B cell (primary cell): ENCODE results near the gene BRME1. TPM values are rescaled to one million over a fixed set of nuclear protein-coding genes. Genes with fewer than 3 reads are reported as not detected.

Experiments
- ATAC-seq: fragments of 200-7000 bp; cut with Tn5 transposase; one replicate; pipeline ENCODE4 v1.10.0; 2021; ENCODE audit warnings: low read depth, mild to moderate bottlenecking, moderate number of reproducible peaks, moderate library complexity
- CTCF ChIA-PET: fragments of 350-600 bp; sonication (Branson Sonifier 250); formaldehyde crosslinking; loops from one replicate; lab custom pipeline; 2021; ENCODE audit warnings: antibody characterized with exemption, inconsistent platforms; lab: Charles Lee
- POLR2A ChIA-PET: fragments of 350-600 bp; sonication (Branson Sonifier 250); formaldehyde crosslinking; loops from one replicate; lab custom pipeline; 2021; ENCODE audit warnings: antibody characterized with exemption; lab: Charles Lee
- DNase-seq: peaks from one replicate; pipeline ENCODE4 v3.0.0; 2013
- H2AFZ ChIP-seq: 2 replicates; pipeline ENCODE4 v1.6.1; 2012; ENCODE audit warnings: mild to moderate bottlenecking, low read depth, low read length; ENCODE audit not compliant: insufficient read depth, poor library complexity, severe bottlenecking
- H3K27ac ChIP-seq, 2 donors: 1 replicate in 1 of 2; 2 replicates in 1 of 2; pipeline ENCODE4 v1.5.1; 2012 to 2013; ENCODE audit warnings: low read length in 2 of 2, mild to moderate bottlenecking in 2 of 2, moderate library complexity in 1 of 2
- H3K27me3 ChIP-seq, 4 experiments: fragments of 200-600 bp in 1 of 4; sonication (generic) in 1 of 4; replicated peaks in 1 of 4; 1 replicate in 2 of 4; 2 replicates in 2 of 4; pipeline versions ENCODE4 v1.6.1 to v1.7.0; 2013 to 2016; ENCODE audit warnings: low read length in 3 of 4, mild to moderate bottlenecking in 2 of 4, mixed read lengths in 1 of 4, moderate library complexity in 1 of 4; ENCODE audit not compliant: insufficient read depth in 4 of 4, control insufficient read depth in 3 of 4; ENCODE audit errors: control extremely low read depth in 1 of 4
- H3K36me3 ChIP-seq, 2 experiments: replicated peaks in 1 of 2; 1 replicate in 1 of 2; 2 replicates in 1 of 2; pipeline versions ENCODE4 v1.6.1 to v1.7.1; 2013; ENCODE audit warnings: low read length in 1 of 2; ENCODE audit not compliant: insufficient read depth in 2 of 2, control insufficient read depth in 1 of 2; ENCODE audit errors: control extremely low read depth in 1 of 2, extremely low read depth in 1 of 2
- H3K4me1 ChIP-seq, 2 donors: fragments of 200-600 bp in 1 of 2; sonication (generic) in 1 of 2; 1 replicate in 1 of 2; 2 replicates in 1 of 2; pipeline versions ENCODE4 v1.5.1 to v1.6.1; 2013 to 2017; ENCODE audit warnings: low read length in 2 of 2; ENCODE audit not compliant: control insufficient read depth in 2 of 2, insufficient read depth in 2 of 2
- H3K4me2 ChIP-seq: replicated peaks from 2 replicates; pipeline ENCODE3; 2012; ENCODE audit warnings: mild to moderate bottlenecking, low read depth, low read length; ENCODE audit not compliant: poor library complexity, severe bottlenecking
- H3K4me3 ChIP-seq, 5 experiments: fragments of 200-600 bp in 1 of 5; sonication (generic) in 1 of 5; 1 replicate in 3 of 5; 2 replicates in 2 of 5; pipeline versions ENCODE4 v1.5.1 to v1.7.0; 2011 to 2016; ENCODE audit warnings: low read length in 4 of 5, mild to moderate bottlenecking in 4 of 5, low read depth in 2 of 5, control low read depth in 1 of 5, moderate library complexity in 1 of 5; ENCODE audit not compliant: insufficient read depth in 1 of 5; ENCODE audit errors: control extremely low read depth in 1 of 5, extremely low read depth in 1 of 5
- H3K79me2 ChIP-seq: fragments of 200-600 bp; sonication (generic); one replicate; pipeline ENCODE4 v1.6.0; 2016; ENCODE audit warnings: low read length; ENCODE audit not compliant: control insufficient read depth, insufficient read depth
- H3K9ac ChIP-seq: fragments of 200-600 bp; sonication (generic); 2 replicates; pipeline ENCODE4 v1.6.1; 2017; ENCODE audit warnings: mild to moderate bottlenecking, low read length, moderate library complexity
- H3K9me3 ChIP-seq, 3 donors: one replicate each; pipeline versions ENCODE4 v1.6.1 to v1.7.1; 2013; ENCODE audit warnings: low read length in 2 of 3; ENCODE audit not compliant: control insufficient read depth in 2 of 3, insufficient read depth in 1 of 3; ENCODE audit errors: control extremely low read depth in 1 of 3
- H4K20me1 ChIP-seq: 2 replicates; pipeline ENCODE4 v1.6.0; 2012; ENCODE audit warnings: mild to moderate bottlenecking, low read length; ENCODE audit not compliant: insufficient read depth, control insufficient read depth, poor library complexity, severe bottlenecking
- H3K27ac Mint-ChIP-seq: one replicate; pipeline ENCODE4 v1.8.0; 2021; ENCODE audit warnings: mixed read lengths
- H3K27me3 Mint-ChIP-seq: one replicate; pipeline ENCODE4 v1.8.0; 2021; ENCODE audit warnings: mixed read lengths
- H3K4me1 Mint-ChIP-seq: one replicate; pipeline ENCODE4 v1.8.0; 2021; ENCODE audit warnings: mixed read lengths
- H3K4me3 Mint-ChIP-seq: one replicate; pipeline ENCODE4 v1.8.0; 2021; ENCODE audit warnings: mixed read lengths
- H3K9me3 Mint-ChIP-seq: one replicate; pipeline ENCODE4 v1.8.0; 2022; ENCODE audit warnings: mixed read lengths; ENCODE audit not compliant: insufficient read depth
- CTCF ChIP-seq: fragments of 200-600 bp; IDR thresholded peaks from one replicate; pipeline ENCODE4 v1.8.0; 2022; ENCODE audit warnings: antibody characterized with exemption, mild to moderate bottlenecking
- WGBS: methylation state at CpG from one replicate; pipeline ENCODE4 v1.1.5; 2013; ENCODE audit warnings: missing lambda C conversion rate; ENCODE audit not compliant: insufficient coverage; 5-methylcytosine and 5-hydroxymethylcytosine counted together
- intact Hi-C: fragments of 100-400 bp; cut with micrococcal nuclease; formaldehyde crosslinking; loops from one replicate; pipeline ENCODE4 v1.10.0; 2022
- polyA plus RNA-seq: library from polyadenylated mRNA; depleted of rRNA; stranded (reverse); fragments of >200 nt; gene quantifications from 2 replicates; pipeline ENCODE4 v1.2.3, GENCODE V29; 2012
- total RNA-seq, 2 donors: library from RNA; stranded (reverse); fragments of 120-200 nt in 1 of 2; gene quantifications; 1 replicate in 1 of 2; 2 replicates in 1 of 2; pipeline versions ENCODE4 v1.2.3 to v1.2.4, GENCODE V29; 2013 to 2022

BRME1 gene
- total and polyA plus RNA-seq, 2 donors (not counting 1 experiment from before 2014, with no cell fraction given): 1.8 to 2.4 TPM

- H3K27ac ChIP-seq: no peak overlapping the region
- CTCF ChIA-PET: interaction anchor here (0.7 to 2.3 kb wide), 7 partner anchors 24 to 188 kb away, joined by 3 to 10 read pairs (median 4); no protein-coding TSS in a partner anchor
- H3K27ac Mint-ChIP-seq: no peak overlapping the region
Observed at GRCh38 chr19:13885826-13886365, 20.0 kb downstream of the BRME1 start.

More at GRCh38 chr19:13885826-13886365, 20.0 kb downstream of the BRME1 start:
- H3K27me3 ChIP-seq: peaks cover 0 to 9% (median 0%) of the 10 kb centered on the region in 4 experiments
- DNase-seq: no peak
- Mint-ChIP-seq H3K4me3 (no peak overlapping the region), H3K4me1 (peaks cover 15% of the 10 kb centered on the region), H3K27me3 (no peaks in the 10 kb centered on the region), H3K9me3 (no peaks in the 10 kb centered on the region)
- H3K4me3 ChIP-seq: no peak overlapping the region
- no peaks in the 10 kb centered on the region for H4K20me1 ChIP-seq
- H3K4me1 ChIP-seq: peaks cover 18 to 21% of the 10 kb centered on the region in 2 donors
- no peak for ATAC-seq
- no peaks in the 10 kb centered on the region for H3K9me3 ChIP-seq
- H3K9ac ChIP-seq: no peak overlapping the region
- POLR2A ChIA-PET: no interaction called here
- intact Hi-C loops: no loop called here
- H2AFZ ChIP-seq: no peak overlapping the region
- no peak overlapping the region for H3K4me2 ChIP-seq
- TF ChIP-seq CTCF: no peak
- 63% methylated on average over 17 of the region's 20 CpGs for WGBS
- no peaks in the 10 kb centered on the region for H3K79me2 ChIP-seq
- no peaks in the 10 kb centered on the region for H3K36me3 ChIP-seq
